K562 (cell line): ENCODE measurements around the gene ZNF157. TPM values are rescaled to one million over a fixed set of nuclear protein-coding genes. Genes with fewer than 3 reads are reported as not detected.
"Not testable (repeated sequence)": the region's sequence is repeated elsewhere in the genome, so short reads cannot be mapped to it uniquely, and the experiment has no call there.

Source experiments
- ATAC-seq: fragments of 200-7000 bp; cut with Tn5 transposase; 3 replicates; pipeline ENCODE4 v1.9.1; 2020; ENCODE audit warnings: moderate library complexity
- BruUV-seq: library from RNA; stranded (reverse); fragments of 400-500 nt; replicated peaks from 2 replicates; lab custom pipeline; 2021; lab: Mats Ljungman, UMichigan
- CTCF ChIA-PET: fragments of 300-600 bp; formaldehyde crosslinking; extraction: SDS; loops from one replicate; lab custom pipeline; 2021; ENCODE audit warnings: low intra/inter-chr PET ratio; lab: Yijun Ruan, JAX
- POLR2A ChIA-PET: fragments of 300-600, 350-650 bp; sonication (Branson Sonifier 250); formaldehyde crosslinking; extraction: SDS; loops from one replicate; lab custom pipeline; 2021; ENCODE audit warnings: antibody characterized with exemption, inconsistent platforms; lab: Yijun Ruan, JAX
- DNase-seq, 4 experiments: peaks; one replicate each; pipeline versions ENCODE4 v3.0.0 to v3.0.0-alpha.2; 2011 to 2018; ENCODE audit warnings: low spot score in 3 of 4, mixed read lengths in 3 of 4; ENCODE audit errors: extremely low read depth in 1 of 4
- FAIRE-seq: peaks from 2 replicates; lab custom pipeline; 2011; peaks lifted over from hg19 to GRCh38; lab: Jason Lieb, UNC
- H2AFZ ChIP-seq: 2 replicates; pipeline ENCODE4 v1.6.0; 2011; ENCODE audit warnings: low read depth, low read length, control low read depth, inconsistent platforms
- H3K27ac ChIP-seq: fragments of 200-600 bp; 3 replicates; pipeline ENCODE4 v1.8.0; 2011; ENCODE audit warnings: low read depth, mild to moderate bottlenecking, control low read depth, inconsistent platforms, low read length, moderate library complexity, mixed read lengths; ENCODE audit errors: extremely low read depth
- H3K27me3 ChIP-seq, 2 experiments: fragments of 300-600 bp in 1 of 2; 2 replicates in 1 of 2; 3 replicates in 1 of 2; pipeline versions ENCODE4 v1.6.0 to v1.8.0; 2011; ENCODE audit warnings: inconsistent platforms in 2 of 2, low read length in 2 of 2, mild to moderate bottlenecking in 1 of 2, mixed read lengths in 1 of 2, moderate library complexity in 1 of 2; ENCODE audit not compliant: control insufficient read depth in 2 of 2, insufficient read depth in 2 of 2
- H3K36me3 ChIP-seq: fragments of 300-600 bp; 3 replicates; pipeline ENCODE4 v1.8.0; 2011; ENCODE audit warnings: mild to moderate bottlenecking, low read length, inconsistent platforms; ENCODE audit not compliant: control insufficient read depth, insufficient read depth
- H3K4me1 ChIP-seq, 2 experiments: fragments of 200-600 bp in 1 of 2; replicated peaks in 1 of 2; 2 replicates in 1 of 2; 3 replicates in 1 of 2; pipeline versions ENCODE4 v1.5.1 to v1.8.0; 2011; ENCODE audit warnings: inconsistent platforms in 2 of 2, low read length in 2 of 2, mild to moderate bottlenecking in 1 of 2, mixed read lengths in 1 of 2, moderate library complexity in 1 of 2; ENCODE audit not compliant: control insufficient read depth in 2 of 2, insufficient read depth in 2 of 2
- H3K4me2 ChIP-seq: 2 replicates; pipeline ENCODE4 v1.6.1; 2011; ENCODE audit warnings: low read length, control low read depth, inconsistent platforms, mixed read lengths; ENCODE audit not compliant: insufficient read depth
- H3K4me3 ChIP-seq: fragments of 200-600 bp; sonication (generic), shearing (Covaris generic); 2 replicates; pipeline ENCODE4 v1.5.1; 2016; ENCODE audit warnings: control low read depth, inconsistent platforms
- H3K79me2 ChIP-seq: fragments of 200-600 bp; 3 replicates; pipeline ENCODE4 v1.8.0; 2011; ENCODE audit warnings: low read length, inconsistent platforms; ENCODE audit not compliant: control insufficient read depth, insufficient read depth
- H3K9ac ChIP-seq, 2 experiments: 2 replicates each; pipeline versions ENCODE4 v1.6.0 to v1.6.1; 2011; ENCODE audit warnings: low read depth in 2 of 2, low read length in 2 of 2, control low read depth in 1 of 2, inconsistent platforms in 1 of 2, mild to moderate bottlenecking in 1 of 2, mixed read lengths in 1 of 2; ENCODE audit not compliant: insufficient read depth in 1 of 2
- H3K9me1 ChIP-seq: one replicate; pipeline ENCODE4 v1.6.0; 2011; ENCODE audit warnings: inconsistent platforms, mild to moderate bottlenecking, low read length, moderate library complexity; ENCODE audit not compliant: control insufficient read depth, insufficient read depth
- H3K9me3 ChIP-seq: replicated peaks from 2 replicates; pipeline ENCODE4 v1.5.1; 2011; ENCODE audit warnings: low read depth, low read length, inconsistent platforms; ENCODE audit not compliant: control insufficient read depth, insufficient read depth
- H4K20me1 ChIP-seq: replicated peaks from 2 replicates; pipeline ENCODE4 v1.6.1; 2011; ENCODE audit warnings: low read length, inconsistent platforms, mixed read lengths; ENCODE audit not compliant: control insufficient read depth, insufficient read depth
- BCLAF1 ChIP-seq, 2 experiments: fragments of 450-650 bp in 1 of 2; IDR thresholded peaks; 2 replicates each; pipeline ENCODE4 v1.6.1; 2011 to 2017; ENCODE audit warnings: low read depth in 2 of 2, antibody characterized with exemption in 1 of 2, borderline replicate concordance in 1 of 2, low read length in 1 of 2, mild to moderate bottlenecking in 1 of 2, mixed read lengths in 1 of 2; ENCODE audit not compliant: control insufficient read depth in 1 of 2
- CLOCK ChIP-seq: fragments of 250-450 bp; sonication (Bioruptor Pico); IDR thresholded peaks from 2 replicates; pipeline ENCODE4 v1.4.0; 2020; ENCODE audit warnings: mild to moderate bottlenecking, moderate library complexity, borderline replicate concordance
- ESRRA ChIP-seq: fragments of 450-650 bp; IDR thresholded peaks from 2 replicates; pipeline ENCODE4 v1.6.1; 2014; ENCODE audit warnings: low read depth, mild to moderate bottlenecking, moderate library complexity, borderline replicate concordance
- FOXA1 ChIP-seq: fragments of 450-650 bp; IDR thresholded peaks from 2 replicates; pipeline ENCODE4 v1.6.1; 2016; ENCODE audit warnings: mild to moderate bottlenecking, borderline replicate concordance
- MTA2 ChIP-seq: fragments of 450-650 bp; IDR thresholded peaks from 2 replicates; pipeline ENCODE4 v1.6.1; 2016; ENCODE audit warnings: low read depth
- POLR2B ChIP-seq: fragments of 450-650 bp; IDR thresholded peaks from 2 replicates; pipeline ENCODE4 v1.6.1; 2018; ENCODE audit warnings: low read depth; ENCODE audit not compliant: partially characterized antibody
- RBM14 ChIP-seq: fragments of 200-400 bp; formaldehyde crosslinking; IDR thresholded peaks from 2 replicates; pipeline ENCODE4 v1.6.1; 2018; ENCODE audit warnings: low read depth, mild to moderate bottlenecking, low read length, moderate library complexity, borderline replicate concordance; ENCODE audit not compliant: insufficient read depth
- ZBTB7A ChIP-seq: IDR thresholded peaks from 2 replicates; pipeline ENCODE4 v1.6.1; 2011; ENCODE audit warnings: low read depth, mild to moderate bottlenecking, low read length, moderate library complexity, borderline replicate concordance; ENCODE audit not compliant: control insufficient read depth
- ZNF436 ChIP-seq: fragments of 250-450, 450-650 bp; sonication (Bioruptor Pico); formaldehyde crosslinking; IDR thresholded peaks from 2 replicates; pipeline ENCODE4 v1.7.0; 2020; ENCODE audit warnings: mild to moderate bottlenecking
- ZNF740 ChIP-seq, 3 experiments: fragments of 200-800 bp in 1 of 3; sonication (Bioruptor generic) in 1 of 3; sonication (generic) in 1 of 3; formaldehyde crosslinking in 1 of 3; IDR thresholded peaks; 2 replicates each; pipeline versions ENCODE4 v1.6.1 to v1.8.0; 2016 to 2022; ENCODE audit warnings: mild to moderate bottlenecking in 2 of 3, missing compliant biosample characterization in 2 of 3, missing genetic modification characterization in 2 of 3, missing genetic modification reagents in 1 of 3
- WGBS: fragments of 100-300 bp; shearing (Covaris generic); methylation state at CpG from one replicate; pipeline ENCODE4 v1.1.6; 2016; ENCODE audit warnings: low coverage, mixed read lengths; ENCODE audit not compliant: insufficient coverage; ENCODE audit errors: missing lambda C conversion rate; 5-methylcytosine and 5-hydroxymethylcytosine counted together
- in situ Hi-C: fragments of 300-500 bp; cut with MboI; formaldehyde crosslinking; loops from 4 replicates; pipeline ENCODE4 v1.15.0; 2018; ENCODE audit warnings: inconsistent platforms, mixed read lengths
- intact Hi-C: fragments of 100-400 bp; cut with micrococcal nuclease; formaldehyde crosslinking; loops from 2 replicates; pipeline ENCODE4 v1.14.2; 2022
- polyA plus RNA-seq, 8 experiments: library from polyadenylated mRNA; depleted of rRNA in 4 of 8; stranded (reverse) in 5 of 8; unstranded in 3 of 8; fragments of >200 nt; fragmentation: Nextera tagmentation in 2 of 8; fragmentation: Illumina TruSeq in 1 of 8; extraction: Ambion mirVana in 2 of 8; extraction: Trizol in 1 of 8; gene quantifications; 2 replicates each; pipeline versions ENCODE4 v1.2.1 to v1.2.3, GENCODE V29; 2011 to 2014; ENCODE audit warnings: inconsistent platforms in 1 of 8, missing spikeins in 1 of 8
- total RNA-seq, 7 experiments: library from RNA; depleted of rRNA in 6 of 7; stranded (reverse); fragments of >200 nt in 6 of 7; fragmentation: Illumina TruSeq in 2 of 7; extraction: Trizol in 2 of 7; gene quantifications; 2 replicates each; pipeline versions ENCODE4 v1.2.1 to v1.2.3, GENCODE V29; 2011 to 2021; ENCODE audit warnings: low replicate concordance in 1 of 7

The ZNF157 gene
- total and polyA plus RNA-seq, 9 of the 15 experiments (the other 6 are each of a cell fraction or from before 2014, with no cell fraction given) = 0.03 TPM; not detected in 8

GRCh38 chrX:47327902-47328301, 42.5 kb upstream of the ZNF157 start (continued):
- TF ChIP-seq ZBTB7A (no peak), FOXA1 (no peak), RBM14 (no peak), ZNF740 (CRISPR knock-in tag; IDR thresholded peaks at IDR 0.05) (no peak), ZNF740 (tag; IDR thresholded peaks at IDR 0.05) (no peak), BCLAF1 (IDR thresholded peaks at IDR 0.05; ENCODE audit: borderline replicate concordance in 1 of 2, control insufficient read depth in 1 of 2, low read depth in 2 of 2, low read length in 1 of 2) (no peak), CLOCK (no peak), ZNF436 (CRISPR knock-in tag) (no peak), MTA2 (no peak), POLR2B (no peak), ESRRA (no peak)
- TF ChIP-seq, all 486 proteins: peak for 0

GRCh38 chrX:47332729-47333128, 37.6 kb upstream of the ZNF157 start:
- in situ Hi-C loops, H3K4me3 ChIP-seq, CTCF ChIA-PET, H3K4me1 ChIP-seq, H3K79me2 ChIP-seq, BruUV-seq, H3K4me2 ChIP-seq, FAIRE-seq, H3K27ac ChIP-seq, H3K9me1 ChIP-seq, ATAC-seq, H4K20me1 ChIP-seq, intact Hi-C loops, H3K27me3 ChIP-seq, H2AFZ ChIP-seq, H3K9ac ChIP-seq, H3K9me3 ChIP-seq, POLR2A ChIA-PET, H3K36me3 ChIP-seq, DNase-seq: not testable (repeated sequence)
- WGBS = 14% methylated on average over 4 of the region's 5 CpGs
